Measurements from ENCODE around the gene SLC32A1. TPM values are rescaled to one million over a fixed set of nuclear protein-coding genes. Genes with fewer than 3 reads are reported as not detected.

Gene SLC32A1
- total RNA-seq, 2 experiments from 2014 or later, result not detected

- ATAC-seq (no peak), DNase-seq (no peak)
- Mint-ChIP-seq H3K27ac (no peak overlapping the region), H3K9me3 (no peaks in the 10 kb centered on the region), H3K27me3 (peaks cover 9% of the 10 kb centered on the region), H3K4me1 (ENCODE audit: low read depth) (no peaks in the 10 kb centered on the region), H3K36me3 (ENCODE audit: low read depth) (no peaks in the 10 kb centered on the region), H3K4me3 (no peak overlapping the region)
- no peak for TF ChIP-seq CTCF (IDR thresholded peaks at IDR 0.05)
- intact Hi-C loops (cut with micrococcal nuclease), result no loop called here
- ChIA-PET CTCF (interaction anchor here (1.3 kb wide), 1 partner anchor 27 kb away, joined by 3 read pairs; no protein-coding TSS in a partner anchor), POLR2A (no interaction called here)
These were observed 25.7 kb upstream of the SLC32A1 start for GRCh38 chr20:38698541-38698940.

DNA sequence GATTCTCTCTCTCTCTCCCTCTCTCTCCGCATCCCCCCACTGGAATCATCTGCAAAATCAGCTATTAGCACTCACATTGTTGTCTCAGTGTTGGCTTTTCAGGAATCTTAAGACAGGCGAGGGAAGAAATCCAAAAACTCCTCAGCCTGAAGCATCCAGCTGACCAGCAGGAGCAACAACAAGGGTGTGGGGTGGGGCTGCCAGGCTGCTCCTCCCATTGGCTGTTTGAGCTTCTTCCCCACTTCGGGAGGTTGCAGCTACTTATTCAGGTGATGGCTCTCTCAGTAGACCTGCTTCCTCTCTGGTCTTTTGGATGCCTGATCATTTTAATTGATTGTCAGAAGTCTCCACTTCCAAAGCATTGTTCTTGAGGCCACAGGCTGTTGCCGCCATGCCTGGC, 24.1 kb upstream of the SLC32A1 start:
- no peak overlapping the region for H3K4me3 Mint-ChIP-seq
- no peak for TF ChIP-seq CTCF (IDR thresholded peaks at IDR 0.05)
- no peak for DNase-seq
- H3K4me1 Mint-ChIP-seq (ENCODE audit: low read depth), result no peaks in the 10 kb centered on the region
- ChIA-PET POLR2A (interaction anchor here (0.6 kb wide), 1 partner anchor 13 kb away, joined by 3 read pairs; no protein-coding TSS in a partner anchor), CTCF (interaction anchor here (1.0 kb wide), 1 partner anchor 42 kb away, joined by 3 read pairs; no protein-coding TSS in a partner anchor)
- intact Hi-C loops (cut with micrococcal nuclease), result no loop called here
- no peak overlapping the region for H3K27ac Mint-ChIP-seq
- H3K9me3 Mint-ChIP-seq, result no peaks in the 10 kb centered on the region
- H3K36me3 Mint-ChIP-seq (ENCODE audit: low read depth), result no peaks in the 10 kb centered on the region
- no peak for ATAC-seq
- peaks cover 12% of the 10 kb centered on the region for H3K27me3 Mint-ChIP-seq

GRCh38 chr20:38700926-38701325, 23.4 kb upstream of the SLC32A1 start:
- no peak overlapping the region for H3K27ac Mint-ChIP-seq
- TF ChIP-seq CTCF (IDR thresholded peaks at IDR 0.05), result no peak
- H3K9me3 Mint-ChIP-seq, result no peaks in the 10 kb centered on the region
- no peak overlapping the region for H3K4me3 Mint-ChIP-seq
- POLR2A ChIA-PET, result no interaction called here
- no peak for ATAC-seq
- H3K4me1 Mint-ChIP-seq (ENCODE audit: low read depth), result no peaks in the 10 kb centered on the region
- no peak for DNase-seq
- intact Hi-C loops (cut with micrococcal nuclease), result no loop called here
- peaks cover 14% of the 10 kb centered on the region for H3K27me3 Mint-ChIP-seq
- no peaks in the 10 kb centered on the region for H3K36me3 Mint-ChIP-seq (ENCODE audit: low read depth)
- CTCF ChIA-PET, result no interaction called here

DNA sequence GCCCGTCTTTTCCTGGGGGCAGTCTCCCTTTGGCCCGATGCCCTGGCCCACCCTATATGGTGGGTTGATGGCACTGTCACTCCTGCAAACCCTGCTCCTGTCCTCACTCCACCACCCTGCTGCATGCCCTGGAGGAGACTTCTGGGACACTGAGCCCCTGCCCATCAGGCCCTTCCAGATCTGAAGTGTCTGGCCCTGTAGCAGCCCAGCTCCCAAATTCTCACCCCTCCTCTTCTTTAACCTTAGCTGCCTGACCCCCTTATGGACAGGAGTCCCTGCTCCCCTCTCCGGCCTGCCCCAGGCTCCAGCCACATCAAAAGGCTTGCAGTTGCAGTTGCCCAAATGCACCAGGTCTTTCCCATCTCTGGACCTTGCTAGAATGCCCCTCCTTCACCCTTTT, 20.8 kb upstream of the SLC32A1 start:
- ATAC-seq, result no peak
- Mint-ChIP-seq H3K27me3 (peaks cover 14% of the 10 kb centered on the region), H3K27ac (no peak overlapping the region), H3K9me3 (no peaks in the 10 kb centered on the region), H3K36me3 (ENCODE audit: low read depth) (no peaks in the 10 kb centered on the region), H3K4me1 (ENCODE audit: low read depth) (no peaks in the 10 kb centered on the region), H3K4me3 (no peak overlapping the region)
- DNase-seq, result no peak
- TF ChIP-seq CTCF (IDR thresholded peaks at IDR 0.05), result no peak
- POLR2A ChIA-PET, result no interaction called here
- intact Hi-C loops (cut with micrococcal nuclease), result no loop called here
- CTCF ChIA-PET, result no interaction called here

GRCh38 chr20:38704136-38704535, 20.1 kb upstream of the SLC32A1 start:
- Mint-ChIP-seq H3K9me3 (no peaks in the 10 kb centered on the region), H3K4me1 (ENCODE audit: low read depth) (no peaks in the 10 kb centered on the region), H3K27me3 (peaks cover 15% of the 10 kb centered on the region), H3K36me3 (ENCODE audit: low read depth) (no peaks in the 10 kb centered on the region), H3K4me3 (no peak overlapping the region), H3K27ac (no peak overlapping the region)
- ChIA-PET CTCF (no interaction called here), POLR2A (no interaction called here)
- ATAC-seq (no peak), DNase-seq (no peak)
- intact Hi-C loops (cut with micrococcal nuclease), result no loop called here
- TF ChIP-seq CTCF (IDR thresholded peaks at IDR 0.05), result no peak

All from activated CD8-positive, alpha-beta T cell treated with anti-CD3 and anti-CD28 coated beads for 36 hours (primary cell).